ENCODE data around the gene PARD3.

The PARD3 gene

DNA sequence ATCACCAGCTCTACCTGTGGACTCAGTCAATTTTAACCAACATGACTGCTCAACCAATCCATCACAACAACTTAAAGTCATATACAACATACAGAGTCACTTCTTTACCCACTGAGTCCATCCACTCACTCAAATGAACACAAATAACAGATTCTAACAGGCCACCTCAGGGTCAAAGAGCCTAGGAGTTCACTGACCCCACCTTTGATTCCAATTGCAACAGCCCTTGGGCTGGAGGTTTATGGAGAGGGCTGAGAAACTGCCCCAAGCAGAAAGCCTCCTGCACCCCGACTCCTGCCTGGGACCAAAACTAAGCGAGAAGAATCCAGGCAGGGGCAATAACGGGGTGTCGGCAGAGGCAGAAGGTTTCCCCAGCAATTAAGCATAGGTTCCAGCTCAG, 263.8 kb downstream of the PARD3 start:
- in situ Hi-C loops (cut with HindIII; ENCODE audit: low sequenced_read_pairs): loop anchor here (5.0 kb wide), 1 partner anchor 46 kb away; no protein-coding TSS in a partner anchor

DNA sequence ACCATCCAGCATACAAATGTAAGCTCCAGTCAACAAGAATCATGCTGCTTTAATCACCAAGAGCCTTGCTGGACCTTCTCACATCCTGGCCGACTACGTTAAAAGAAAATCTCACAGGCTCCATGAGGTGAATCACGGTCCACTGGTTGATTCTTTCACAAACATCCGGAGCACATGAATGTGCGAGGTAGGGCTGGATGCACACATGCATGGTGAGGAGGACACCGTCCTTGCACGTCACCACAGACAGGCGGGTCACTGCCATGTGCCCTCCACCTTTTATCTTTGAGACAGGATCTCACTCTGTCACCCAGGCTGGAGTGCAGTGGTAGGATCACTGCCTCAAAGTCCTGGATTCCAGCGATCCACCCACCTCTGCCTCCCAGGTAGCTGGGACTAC, 265.1 kb downstream of the PARD3 start:
- in situ Hi-C loops (cut with HindIII; ENCODE audit: low sequenced_read_pairs): loop anchor here (5.0 kb wide), 1 partner anchor 47 kb away; no protein-coding TSS in a partner anchor

DNA sequence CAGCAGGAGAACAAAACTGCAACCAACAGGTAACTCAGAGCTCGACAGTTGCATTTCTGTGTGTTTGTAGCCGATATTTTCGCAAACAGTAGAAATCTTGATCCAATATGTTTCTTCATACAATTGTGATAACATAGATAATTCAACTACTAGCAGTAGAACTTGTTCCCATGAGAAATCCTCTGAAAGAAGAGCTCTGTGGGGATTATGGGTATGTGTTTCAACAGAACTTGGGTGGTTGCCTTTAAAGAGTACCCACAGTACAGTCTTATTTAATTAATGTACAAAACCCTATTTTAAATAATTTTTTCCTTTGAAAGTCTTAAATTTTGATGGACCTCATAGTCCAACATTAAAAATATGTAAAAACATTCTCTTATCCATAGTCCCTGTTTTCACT, 266.1 kb downstream of the PARD3 start:
- in situ Hi-C loops (cut with HindIII; ENCODE audit: low sequenced_read_pairs): no loop called here

DNA sequence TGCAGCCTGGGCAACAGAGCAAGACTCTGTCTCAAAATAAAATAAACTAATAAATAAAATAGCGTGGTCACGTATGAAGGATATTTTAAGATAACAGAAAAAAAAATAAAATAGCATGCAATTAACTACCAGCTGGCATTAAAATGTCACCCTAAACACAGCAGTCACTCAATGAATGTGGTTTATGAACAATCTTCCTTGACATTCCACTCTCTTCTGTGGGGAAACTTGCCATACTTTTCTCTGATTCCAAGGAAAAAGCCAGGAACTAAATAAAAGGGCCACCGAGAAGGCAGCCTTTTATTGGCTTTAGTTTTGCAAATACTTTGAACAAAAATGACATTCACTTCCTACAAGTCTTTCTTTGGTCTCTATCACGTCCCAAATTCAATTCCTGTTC, 266.6 kb downstream of the PARD3 start:
- in situ Hi-C loops (cut with HindIII; ENCODE audit: low sequenced_read_pairs): no loop called here

DNA sequence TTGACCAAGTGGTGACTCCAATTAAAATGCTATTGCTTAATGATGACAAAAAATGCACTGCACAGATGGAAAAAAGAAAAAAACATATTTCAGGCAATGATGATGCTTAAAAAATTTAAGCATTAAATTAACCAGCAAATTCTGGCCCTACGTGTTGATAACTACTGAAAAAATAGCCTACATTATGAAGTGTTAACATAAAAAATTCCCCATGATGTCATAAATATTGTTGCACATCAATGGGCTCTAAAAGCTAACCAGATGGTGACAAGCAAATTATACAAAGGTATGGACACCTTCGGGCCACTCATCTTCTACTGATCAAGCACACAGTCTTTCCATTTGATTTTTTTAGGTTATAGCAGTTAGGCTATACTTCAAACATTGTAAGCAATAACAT, 267.4 kb downstream of the PARD3 start:
- in situ Hi-C loops (cut with HindIII; ENCODE audit: low sequenced_read_pairs): no loop called here

GRCh38 chr10:34547291-34547690, 267.8 kb downstream of the PARD3 start:
- in situ Hi-C loops (cut with HindIII; ENCODE audit: low sequenced_read_pairs): no loop called here

DNA sequence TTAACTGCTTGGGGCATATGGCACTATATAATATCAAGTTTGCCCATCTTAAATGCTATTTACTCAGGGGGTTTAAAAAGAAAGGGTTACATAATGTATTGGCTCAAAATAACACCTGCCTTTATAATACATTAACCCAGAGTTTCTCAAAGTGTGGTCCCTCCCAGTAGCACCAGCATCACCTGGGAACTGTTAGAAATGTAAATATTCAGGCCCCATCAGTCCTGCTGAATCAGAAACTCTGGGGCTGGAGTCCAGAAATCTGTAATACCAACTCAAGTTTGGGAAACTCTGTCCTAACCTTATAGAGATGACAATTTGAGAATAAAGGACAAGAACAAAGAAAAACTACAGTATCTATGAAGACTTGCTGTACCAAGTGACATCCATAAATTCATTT, 270.7 kb downstream of the PARD3 start:
- in situ Hi-C loops (cut with HindIII; ENCODE audit: low sequenced_read_pairs): no loop called here

DNA sequence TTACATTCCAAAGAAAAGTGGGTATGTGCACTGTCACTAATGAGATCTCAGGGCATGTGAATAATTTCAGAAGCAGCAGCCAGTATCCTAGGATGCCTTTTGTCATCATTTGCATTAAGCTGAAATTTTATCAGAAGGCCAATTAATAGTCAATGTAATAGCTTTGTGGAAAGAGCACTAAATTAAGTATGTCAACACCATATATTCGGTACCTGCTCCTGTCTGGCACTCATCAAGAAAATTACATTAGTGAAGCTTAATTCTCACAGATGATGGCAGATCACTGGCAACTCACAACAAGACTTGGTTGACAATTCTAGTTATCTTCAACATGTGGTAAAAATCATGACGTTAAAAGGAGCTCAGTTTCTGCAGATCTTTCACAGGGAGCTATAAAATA, 271.4 kb downstream of the PARD3 start:
- in situ Hi-C loops (cut with HindIII; ENCODE audit: low sequenced_read_pairs): no loop called here

DNA sequence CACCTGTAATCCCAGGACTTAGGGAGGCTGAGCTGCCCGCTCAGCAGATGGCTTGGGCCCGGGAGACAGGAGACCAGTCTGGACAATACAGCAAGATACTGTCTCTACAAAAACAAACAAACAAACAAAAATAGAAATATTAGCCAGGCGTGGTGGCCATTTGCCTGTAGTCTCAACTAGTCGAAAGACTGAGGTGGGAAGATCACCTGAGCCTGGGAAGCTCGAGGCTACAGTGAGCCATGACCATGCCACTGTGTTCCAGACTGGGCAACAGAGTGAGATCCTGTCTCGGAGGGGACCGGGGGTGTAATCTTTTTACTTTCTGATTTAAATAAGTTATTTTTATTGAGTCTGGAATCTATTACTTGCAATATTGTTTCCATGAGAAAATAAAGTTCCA, 274.6 kb downstream of the PARD3 start:
- in situ Hi-C loops (cut with HindIII; ENCODE audit: low sequenced_read_pairs): no loop called here

DNA sequence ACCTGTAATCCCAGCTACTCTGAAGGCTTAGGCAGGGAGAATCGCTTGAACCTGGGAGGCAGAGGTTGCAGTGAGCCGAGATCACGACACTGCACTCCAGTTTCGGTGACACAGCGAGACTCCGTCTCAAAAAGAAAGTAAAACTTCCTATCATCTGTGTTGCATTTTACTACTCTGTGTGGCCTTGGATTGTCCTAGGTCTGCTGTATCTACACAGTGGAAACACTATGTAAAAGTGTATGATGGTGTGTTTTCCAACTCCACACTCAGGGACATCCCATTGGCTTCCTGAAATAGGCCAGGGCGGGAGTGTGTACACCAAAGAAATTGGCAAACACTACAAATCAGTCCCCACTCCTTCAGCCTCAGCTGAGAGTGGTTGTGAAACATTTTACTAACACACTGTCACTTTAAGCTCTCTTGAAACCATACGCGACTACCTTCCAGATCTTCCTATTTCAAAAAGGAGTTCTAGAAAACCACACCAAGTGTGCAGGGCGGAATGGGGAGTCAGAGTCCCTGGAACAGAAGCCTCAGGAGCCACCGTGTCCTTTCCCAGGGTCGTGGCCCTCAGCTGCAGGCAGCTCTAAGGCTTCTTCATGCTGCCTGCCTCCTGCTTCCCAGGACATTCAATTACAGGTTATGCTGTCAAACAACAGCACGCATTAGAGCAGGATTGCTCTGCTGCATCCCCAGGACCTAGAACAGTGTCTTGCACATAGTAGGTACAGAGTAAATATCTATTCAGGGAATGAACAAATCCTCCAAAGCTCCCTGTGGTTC, 275.4 kb downstream of the PARD3 start:
- in situ Hi-C loops (cut with HindIII; ENCODE audit: low sequenced_read_pairs): no loop called here

DNA sequence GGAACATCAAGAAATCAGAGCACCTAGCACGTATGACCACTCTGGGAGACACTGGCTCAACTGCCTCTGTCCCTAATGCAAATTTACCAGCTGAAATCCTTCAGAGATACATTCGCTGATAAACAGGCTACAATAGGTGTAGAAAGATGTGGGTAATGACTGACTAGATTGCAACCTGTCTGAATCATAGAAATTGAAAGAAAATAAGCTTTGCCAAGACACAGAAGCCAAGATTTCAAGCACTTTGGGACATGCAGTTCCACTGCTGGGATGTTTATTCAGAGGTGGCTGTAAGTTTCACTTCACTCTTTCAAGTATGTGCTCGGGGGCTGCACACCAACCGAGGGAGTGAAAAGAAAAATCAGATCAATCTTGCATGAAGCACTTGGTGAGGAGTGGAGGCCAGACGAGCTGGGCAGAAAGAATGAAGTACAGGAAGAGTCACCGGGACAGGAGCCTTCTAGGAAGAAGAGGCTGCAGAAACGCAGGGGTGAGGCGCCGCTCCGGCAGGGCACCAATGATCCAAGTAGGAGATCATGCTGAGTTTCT, 276.7 kb downstream of the PARD3 start:
- in situ Hi-C loops (cut with HindIII; ENCODE audit: low sequenced_read_pairs): no loop called here

- in situ Hi-C loops (cut with HindIII; ENCODE audit: low sequenced_read_pairs): no loop called here
Measured at GRCh38 chr10:34537629-34538231, 277.4 kb downstream of the PARD3 start.

DNA sequence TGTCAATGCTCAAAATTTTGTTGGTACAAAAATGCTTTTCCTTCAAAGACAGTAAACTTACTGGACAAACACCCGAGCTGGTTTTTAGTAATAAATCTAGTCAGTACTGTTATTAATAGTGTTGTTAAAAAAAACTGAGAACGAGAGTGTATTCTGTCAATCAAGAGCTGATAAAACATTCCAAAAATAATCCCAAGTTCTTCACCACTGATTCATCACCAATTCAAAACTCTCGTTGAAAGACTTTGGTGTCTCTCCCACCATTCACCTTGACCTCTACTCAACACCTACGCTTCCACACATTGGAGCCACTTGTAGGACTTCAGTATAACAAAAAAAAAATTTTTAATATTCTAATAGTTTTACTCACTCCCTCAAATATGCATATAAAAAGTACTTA, 279.2 kb downstream of the PARD3 start:
- in situ Hi-C loops (cut with HindIII; ENCODE audit: low sequenced_read_pairs): no loop called here

GRCh38 chr10:34530778-34531177, 284.3 kb downstream of the PARD3 start:
- in situ Hi-C loops (cut with HindIII; ENCODE audit: low sequenced_read_pairs): no loop called here

DNA sequence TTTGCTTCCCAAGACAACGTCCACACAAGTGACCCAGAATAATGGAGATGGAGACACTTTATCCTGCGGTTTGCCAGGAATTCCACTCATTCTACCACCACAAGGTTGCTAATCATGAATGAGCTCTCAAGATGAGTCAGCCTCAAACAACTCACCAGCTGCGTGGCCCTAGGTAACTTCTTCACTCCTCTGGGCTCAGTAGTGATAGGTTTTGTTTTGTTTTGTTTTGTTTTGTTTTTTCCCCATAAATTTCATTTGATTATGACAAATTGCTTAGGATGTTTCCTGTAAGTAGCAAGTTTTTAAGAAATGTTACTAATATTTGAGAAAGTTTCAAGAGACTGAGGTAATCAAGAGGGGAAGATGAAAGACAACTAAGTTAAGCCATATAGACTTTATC, 286.8 kb downstream of the PARD3 start:
- in situ Hi-C loops (cut with HindIII; ENCODE audit: low sequenced_read_pairs): no loop called here

DNA sequence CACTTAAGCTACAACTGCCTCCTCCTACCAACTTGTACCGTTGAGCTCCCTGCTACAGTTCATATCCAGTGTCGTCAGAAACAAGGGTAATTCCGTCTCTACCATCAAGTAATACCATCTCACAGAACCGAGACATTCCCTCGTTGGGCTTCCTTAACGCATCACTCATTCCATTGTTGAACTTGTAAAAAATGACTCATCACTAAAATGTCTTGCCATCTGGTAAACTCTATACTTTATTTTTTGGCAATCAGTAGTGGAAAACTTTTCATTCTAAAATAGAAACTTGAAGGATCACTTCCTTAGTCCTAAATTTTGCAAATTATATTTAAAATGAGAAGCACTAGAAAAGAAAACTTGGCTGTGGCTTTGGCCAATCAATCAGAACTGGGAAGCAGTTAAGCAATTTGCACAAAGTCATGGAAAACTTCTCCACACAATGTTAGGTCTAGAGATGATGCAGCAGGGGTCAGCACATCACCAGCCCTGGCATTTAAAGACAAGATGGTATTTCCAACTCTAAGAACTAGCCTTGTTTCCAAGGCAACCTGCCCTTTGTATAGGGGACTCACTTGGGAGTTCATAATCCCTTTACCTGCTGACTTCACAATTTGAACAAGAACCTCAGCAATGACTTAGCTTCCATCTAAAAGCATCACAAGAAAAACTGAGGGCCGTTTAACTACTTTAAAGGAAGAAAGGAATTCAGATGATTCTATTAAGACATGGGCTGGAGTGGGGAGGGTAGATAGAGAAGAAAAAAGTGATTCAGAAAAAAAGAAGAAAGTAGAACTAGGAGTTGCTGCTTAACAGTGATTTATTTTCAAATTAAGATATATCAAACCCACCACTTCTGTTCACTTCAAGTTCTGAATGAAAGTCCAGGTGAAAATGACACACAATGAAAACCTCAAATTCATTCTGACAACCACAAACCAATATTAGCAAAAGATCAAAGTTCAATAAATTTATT, 288.1 kb downstream of the PARD3 start:
- in situ Hi-C loops (cut with HindIII; ENCODE audit: low sequenced_read_pairs): no loop called here

DNA sequence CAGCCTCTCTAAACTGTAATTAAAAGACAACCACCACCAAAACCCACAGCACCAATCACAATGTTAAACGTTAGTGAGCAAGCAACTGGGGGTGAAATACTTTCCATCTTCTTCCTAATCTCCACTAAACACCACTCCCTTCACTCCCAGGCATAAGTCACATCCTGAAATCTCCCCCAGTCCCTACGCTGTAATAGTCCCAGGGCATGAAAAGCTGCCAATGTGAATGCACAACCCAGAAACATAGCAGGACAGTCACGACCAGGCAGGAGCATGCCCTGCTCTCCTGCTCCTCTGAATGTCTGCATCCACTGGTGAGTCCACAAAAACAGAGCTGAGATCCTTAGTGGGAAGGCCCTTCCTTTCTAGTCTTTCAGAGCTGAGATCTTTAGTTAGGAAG, 288.9 kb downstream of the PARD3 start:
- in situ Hi-C loops (cut with HindIII; ENCODE audit: low sequenced_read_pairs): no loop called here

DNA sequence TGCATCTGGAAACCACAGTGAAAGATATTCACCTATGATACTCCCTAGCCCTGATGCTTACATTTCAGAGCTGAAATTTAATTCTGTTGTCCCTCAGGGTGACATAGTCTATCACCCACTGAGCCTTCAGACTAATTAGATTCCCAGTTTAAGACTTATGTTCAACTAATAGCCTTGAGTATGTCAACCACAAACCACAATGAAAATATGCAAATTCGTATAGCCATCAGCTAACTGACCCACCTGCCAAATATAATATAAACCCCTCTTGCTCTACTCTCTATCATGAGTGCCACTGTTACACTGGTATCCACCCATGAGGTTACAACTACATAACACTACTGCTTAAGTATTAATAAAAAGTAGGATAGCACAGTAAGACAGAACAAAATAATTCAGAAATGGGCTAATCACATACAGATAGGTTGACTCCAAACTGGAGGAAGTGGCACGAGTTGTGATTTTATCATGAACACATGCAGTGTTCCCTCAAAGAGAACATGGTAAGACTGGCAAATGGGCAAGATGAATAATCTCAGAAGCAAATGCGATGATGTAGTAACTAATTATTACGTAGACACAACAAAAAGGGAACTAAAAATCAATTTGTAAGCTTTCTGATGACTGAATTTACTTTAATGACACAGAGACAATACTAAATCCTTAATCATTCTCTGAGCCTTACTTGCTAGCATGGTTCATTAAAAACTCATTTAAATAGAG, 290.6 kb downstream of the PARD3 start:
- in situ Hi-C loops (cut with HindIII; ENCODE audit: low sequenced_read_pairs): no loop called here

GRCh38 chr10:34523017-34523767, 291.9 kb downstream of the PARD3 start:
- in situ Hi-C loops (cut with HindIII; ENCODE audit: low sequenced_read_pairs): no loop called here

DNA sequence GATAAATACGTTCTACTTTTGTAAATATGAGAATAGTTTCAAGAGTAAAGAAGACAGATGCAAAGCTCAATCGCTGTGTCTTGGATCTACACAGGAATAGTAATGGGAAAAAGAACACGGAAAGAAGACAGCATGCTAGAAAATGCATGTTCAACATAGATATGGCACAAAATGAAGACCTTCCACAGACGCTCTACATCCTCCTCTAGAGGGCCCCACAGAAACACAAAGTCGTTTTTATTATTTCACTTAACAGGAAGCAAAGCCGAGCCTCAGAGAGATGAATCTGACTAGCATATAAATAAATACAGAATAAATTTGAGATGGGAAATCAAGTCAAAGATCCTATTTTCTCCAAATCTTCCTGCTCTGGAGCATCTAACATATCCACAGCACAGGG, 292.6 kb downstream of the PARD3 start:
- in situ Hi-C loops (cut with HindIII; ENCODE audit: low sequenced_read_pairs): no loop called here

Data from DLD1 (cell line).